ENCODE data around the gene TLN1.
A peak's percentile ranks its signal among the peaks of the same experiment; 100 is the strongest.

TLN1 gene

DNA sequence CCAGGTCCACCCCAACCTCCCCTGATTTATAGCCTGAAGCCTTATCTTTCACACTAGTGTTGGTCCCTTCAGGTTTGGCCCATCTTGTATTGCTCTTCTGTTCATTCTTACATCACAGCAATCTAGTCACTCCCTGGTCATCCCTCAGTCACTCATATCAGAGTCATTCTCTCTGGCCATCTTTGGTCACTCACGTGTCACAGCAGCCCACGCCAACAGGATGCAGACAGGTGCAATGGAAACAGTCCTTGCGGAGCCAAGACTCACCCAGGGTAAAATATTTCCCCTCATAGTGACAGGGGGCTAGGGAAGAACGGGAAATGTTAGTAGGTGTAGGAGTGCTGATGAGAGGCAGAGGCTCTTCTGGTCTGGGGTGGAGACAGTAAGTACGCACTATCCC lies 21.5 kb upstream of the TLN1 start:
- DNase-seq = no peak

DNA sequence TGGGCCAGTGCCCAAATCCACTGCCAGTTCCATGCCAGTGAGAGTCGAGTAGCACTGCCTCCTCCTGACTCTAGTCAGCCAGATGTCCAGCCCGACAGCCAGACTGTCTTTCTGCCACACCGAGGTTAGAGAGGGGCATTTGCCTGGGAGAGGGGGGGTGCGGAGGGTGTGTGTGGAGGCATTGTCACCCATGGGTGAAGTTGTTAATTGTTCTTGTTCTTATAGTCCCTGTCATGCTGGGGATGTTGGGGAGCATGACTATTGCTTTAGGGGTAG lies 18.2 kb upstream of the TLN1 start:
- DNase-seq = peak in 1 of 56 donors; percentile 16

- peak in 30 of 56 donors; percentile 19 to 73 (median 50) for DNase-seq
These were observed 17.7 kb upstream of the TLN1 start for GRCh38 chr9:35749515-35750255.

DNA sequence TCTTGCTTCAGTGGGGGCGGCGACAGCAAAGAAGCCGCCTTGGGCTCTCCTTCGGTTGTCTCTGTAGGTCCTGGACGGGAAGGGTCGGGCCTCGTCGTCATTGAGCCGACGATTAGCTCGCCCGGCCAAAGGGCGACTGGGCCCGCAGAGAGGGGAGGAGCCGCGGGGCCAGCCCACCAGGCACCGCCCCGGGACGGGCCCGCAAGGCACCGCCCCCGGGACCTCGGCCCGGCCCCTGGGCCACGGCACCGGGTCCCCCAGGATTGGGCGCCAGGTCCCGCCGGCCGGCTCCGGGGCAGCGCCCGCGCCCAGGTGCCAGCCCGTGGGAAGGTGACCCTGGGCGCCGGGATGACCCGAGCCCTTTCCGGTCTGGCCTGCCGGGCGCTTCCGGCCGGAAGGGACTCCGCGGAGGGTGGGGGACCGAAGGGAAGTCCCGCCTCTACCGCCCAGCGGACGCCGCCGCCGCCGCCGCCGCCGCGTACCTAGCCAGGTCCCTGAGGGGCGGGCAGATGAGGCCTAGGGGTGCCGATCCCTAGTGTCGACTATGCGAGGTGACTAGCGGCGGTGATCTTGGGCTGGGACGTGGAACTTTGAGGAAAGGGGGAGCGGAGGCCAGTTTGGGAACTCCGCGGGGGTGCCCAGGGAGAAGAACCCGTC lies 17.0 kb upstream of the TLN1 start, which contains the start of the genes GBA2 and RGP1:
Gene GBA2, minus strand, starts transcription at position 371 of the 657 bp plus-strand sequence. CDS start 524 bp downstream, outside the sequence.
Gene RGP1, plus strand, starts transcription at position 430 of the 657 bp plus-strand sequence. CDS start 469 bp downstream, outside the sequence.
- DNase-seq = peak in 51 of 56 donors; percentile 29 to 86 (median 67)

GRCh38 chr9:35748242-35748857 lies 16.4 kb upstream of the TLN1 start:
- peak in 2 of 56 donors; percentile 40 to 43 for DNase-seq

- DNase-seq = no peak
These were observed 14.6 kb upstream of the TLN1 start for GRCh38 chr9:35746583-35746982.

GRCh38 chr9:35745569-35745968 lies 13.6 kb upstream of the TLN1 start:
- no peak for DNase-seq

GRCh38 chr9:35743880-35744518 lies 12.0 kb upstream of the TLN1 start:
- no peak for DNase-seq

GRCh38 chr9:35743452-35743851 lies 11.5 kb upstream of the TLN1 start:
- no peak for DNase-seq

DNA sequence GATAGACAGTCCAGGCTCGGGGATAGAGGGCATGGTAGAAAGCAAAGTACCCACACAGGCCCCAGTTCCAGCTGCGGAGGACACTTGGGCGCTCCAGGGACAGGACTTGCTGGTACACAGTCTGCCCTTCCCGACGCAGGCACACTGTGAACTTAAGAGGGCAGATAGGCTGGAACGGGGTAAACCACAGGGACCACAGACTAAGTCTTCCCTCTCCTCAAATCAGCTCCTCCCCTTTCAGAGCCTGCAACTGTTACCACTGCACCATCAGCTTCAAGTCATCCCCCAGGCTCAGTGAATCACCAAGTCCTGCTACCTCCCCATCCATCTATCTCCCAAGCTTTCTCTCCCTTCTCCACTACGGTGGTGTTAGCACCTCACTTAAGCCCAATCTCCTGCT lies 9.7 kb upstream of the TLN1 start:
- DNase-seq = no peak

GRCh38 chr9:35740243-35740642 lies 8.2 kb upstream of the TLN1 start:
- DNase-seq = no peak

DNA sequence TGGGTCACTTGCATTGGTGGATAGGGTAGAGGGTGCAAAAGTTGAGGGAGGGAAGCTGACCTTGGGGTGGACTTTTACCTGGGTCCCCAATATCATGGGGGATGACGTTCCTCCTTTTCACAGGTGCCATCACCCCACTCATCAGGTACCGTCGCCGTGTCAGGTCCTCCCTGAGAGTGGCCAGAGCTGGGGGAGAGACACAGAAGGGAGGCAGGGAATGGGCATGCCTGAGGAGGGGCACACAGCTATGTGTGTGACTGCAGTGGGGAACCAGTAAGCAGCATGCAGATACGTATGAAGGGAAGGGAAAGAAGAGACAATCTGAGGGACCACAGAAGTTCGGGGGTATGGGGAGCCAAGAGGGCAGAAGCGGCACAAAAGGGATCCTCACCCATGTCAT lies 6.9 kb upstream of the TLN1 start:
- no peak for DNase-seq

DNA sequence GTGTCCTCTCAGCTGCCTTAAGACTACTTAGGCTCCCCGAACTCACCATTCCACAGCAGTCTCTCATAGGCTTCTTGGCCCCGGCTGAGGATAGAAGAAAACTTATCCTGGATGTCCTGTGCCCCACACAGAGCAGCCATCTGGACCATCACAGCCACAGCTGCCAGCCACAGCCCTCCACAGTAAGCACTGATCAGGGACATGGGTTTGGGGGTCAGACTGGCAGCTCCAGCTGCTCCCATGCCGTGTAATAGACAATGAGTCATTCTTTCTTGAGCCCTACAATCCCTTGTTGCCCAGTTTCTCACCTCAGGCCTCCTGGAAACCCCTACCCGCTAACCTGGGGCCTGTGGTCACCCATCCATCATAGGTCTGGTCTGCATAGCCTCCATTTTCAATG lies 6.2 kb upstream of the TLN1 start:
- no peak for DNase-seq

DNA sequence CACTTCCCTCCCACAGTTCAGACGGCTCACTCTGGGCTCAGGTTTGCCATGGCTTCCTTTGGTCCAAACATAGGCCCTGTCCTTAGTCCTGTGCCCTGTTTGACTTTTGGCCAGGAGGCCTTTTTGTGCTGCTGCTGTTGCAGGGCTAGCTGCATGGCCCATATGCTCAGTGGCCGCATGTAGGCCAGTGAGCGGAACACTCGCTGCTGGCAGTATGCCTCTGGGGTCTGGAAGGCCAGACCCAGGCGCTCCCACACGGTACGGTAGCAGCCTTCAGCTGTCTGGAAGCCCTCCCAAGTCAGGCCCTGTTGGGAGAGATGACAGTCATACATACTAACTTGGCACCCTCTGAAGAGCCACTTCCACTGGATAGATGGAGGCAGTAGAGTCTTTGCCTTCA lies 5.1 kb upstream of the TLN1 start:
- no peak for DNase-seq

DNA sequence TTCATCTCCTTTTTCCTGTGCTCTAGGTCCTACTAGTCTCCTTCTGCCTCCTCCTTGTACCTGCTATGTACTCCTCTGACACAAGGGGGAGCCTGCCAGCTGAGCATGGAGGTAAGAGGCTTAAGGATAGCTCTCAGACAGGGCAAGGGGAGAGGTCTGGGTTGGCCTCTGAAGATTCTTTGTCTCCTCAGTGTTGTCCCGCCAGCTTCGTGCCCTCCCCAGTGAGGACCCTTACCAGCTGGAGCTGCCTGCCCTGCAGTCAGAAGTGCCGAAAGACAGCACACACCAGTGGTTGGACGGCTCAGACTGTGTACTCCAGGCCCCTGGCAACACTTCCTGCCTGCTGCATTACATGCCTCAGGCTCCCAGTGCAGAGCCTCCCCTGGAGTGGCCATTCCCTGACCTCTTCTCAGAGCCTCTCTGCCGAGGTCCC lies 4.2 kb upstream of the TLN1 start:
- peak in 28 of 56 donors; percentile 2 to 62 (median 18) for DNase-seq

- DNase-seq = no peak
These were observed 2.1 kb upstream of the TLN1 start for GRCh38 chr9:35734096-35734495.

DNA sequence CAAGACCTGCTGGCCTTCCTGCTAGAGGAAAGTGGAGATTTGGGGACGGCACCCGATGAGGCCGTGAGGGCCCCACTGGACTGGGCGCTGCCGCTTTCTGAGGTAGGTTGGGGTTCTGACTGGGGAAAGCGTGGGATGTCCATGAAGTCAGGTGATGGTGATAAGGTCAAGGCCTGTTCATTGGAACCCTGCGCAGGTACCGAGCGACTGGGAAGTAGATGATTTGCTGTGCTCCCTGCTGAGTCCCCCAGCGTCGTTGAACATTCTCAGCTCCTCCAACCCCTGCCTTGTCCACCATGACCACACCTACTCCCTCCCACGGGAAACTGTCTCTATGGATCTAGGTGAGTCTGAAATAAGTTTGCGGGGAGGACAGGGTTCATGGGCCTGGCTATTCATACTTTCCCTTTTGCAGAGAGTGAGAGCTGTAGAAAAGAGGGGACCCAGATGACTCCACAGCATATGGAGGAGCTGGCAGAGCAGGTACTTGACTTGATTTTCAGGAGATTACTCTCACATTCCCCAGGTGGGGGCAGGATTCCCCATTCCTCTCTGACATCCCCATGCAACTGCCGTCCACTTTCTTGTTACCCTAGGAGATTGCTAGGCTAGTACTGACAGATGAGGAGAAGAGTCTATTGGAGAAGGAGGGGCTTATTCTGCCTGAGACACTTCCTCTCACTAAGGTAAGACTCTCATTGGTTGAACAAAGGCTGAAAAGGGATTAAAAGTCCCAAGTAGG lies 976 bp upstream of the TLN1 start:
- peak in 10 of 56 donors; percentile 16 to 57 (median 39) for DNase-seq

- peak in 4 of 56 donors; percentile 49 to 73 (median 62) for DNase-seq
These were observed 395 bp downstream of the TLN1 start for GRCh38 chr9:35731415-35732184.

DNA sequence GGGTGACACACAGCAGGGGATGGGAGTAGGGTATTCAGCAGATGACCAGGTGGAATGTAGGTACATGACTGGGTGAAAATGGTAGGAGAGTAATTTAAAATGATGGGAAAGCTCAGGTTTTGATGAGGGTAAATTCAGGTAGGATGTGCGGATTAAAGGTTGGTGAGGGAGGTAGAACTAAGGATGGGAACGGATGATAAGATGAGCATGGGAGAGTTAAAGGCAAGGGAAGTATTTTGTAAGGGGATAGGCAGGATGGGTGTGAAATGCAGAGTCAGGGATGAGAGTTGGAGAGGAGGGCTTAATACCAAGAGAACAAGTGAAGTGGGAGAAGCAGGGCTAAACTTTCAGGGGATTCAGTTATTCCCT lies 1.5 kb downstream of the TLN1 start:
- DNase-seq = no peak

- peak in 21 of 56 donors; percentile 3 to 32 (median 17) for DNase-seq
These were observed 2.1 kb downstream of the TLN1 start for GRCh38 chr9:35729700-35730485.
